HG02571 (cell line): ENCODE data around the gene TMEM19.

Experiments
- ATAC-seq: cut with Tn5 transposase; IDR thresholded peaks from one replicate; pipeline ENCODE4 v1.9.1; 2021; ENCODE audit warnings: mild to moderate bottlenecking, moderate library complexity; ENCODE audit not compliant: unreplicated experiment

The TMEM19 gene

GRCh38 chr12:71708658-71709057 is 22.8 kb downstream of the TMEM19 start:
- no peak for ATAC-seq

DNA sequence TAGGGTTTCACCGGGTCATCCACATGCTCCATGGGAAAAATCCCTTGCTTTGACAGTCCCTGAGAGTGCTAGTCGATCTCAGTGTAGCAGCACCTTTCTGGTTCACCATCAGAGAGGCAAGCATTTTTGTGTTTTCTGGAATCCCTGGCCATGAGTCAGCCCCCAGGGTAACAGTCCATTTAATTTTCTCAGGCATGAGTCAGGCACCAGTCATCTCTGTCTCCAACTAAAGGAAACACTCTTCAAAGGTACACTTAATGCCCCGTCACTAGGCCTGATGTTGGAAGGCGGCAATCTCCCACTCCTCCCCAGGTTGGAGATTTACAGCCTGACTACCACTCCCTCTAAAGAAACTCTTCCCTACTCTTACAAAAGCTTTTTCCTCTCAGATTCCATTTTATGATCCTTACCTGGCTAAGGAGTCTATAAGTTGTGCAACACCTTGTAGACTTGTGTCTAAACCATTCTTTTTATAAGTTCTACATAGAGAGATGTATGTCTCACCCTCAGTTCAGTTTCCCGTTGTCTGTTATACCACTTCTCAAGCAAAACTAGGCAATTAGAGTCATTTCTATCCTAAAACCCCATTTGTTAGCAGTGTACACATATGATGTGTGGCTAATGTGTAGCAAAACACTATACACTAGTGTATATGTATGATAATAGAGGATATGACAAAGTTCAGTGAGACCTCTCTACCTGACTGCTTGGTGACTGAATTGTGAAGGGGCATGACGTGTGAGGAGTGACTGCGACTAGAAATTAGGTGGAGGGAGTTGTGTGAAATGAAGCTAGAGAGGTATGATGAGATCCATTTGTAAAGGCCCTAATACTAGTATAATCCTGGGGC is 24.6 kb downstream of the TMEM19 start:
- ATAC-seq: no peak

DNA sequence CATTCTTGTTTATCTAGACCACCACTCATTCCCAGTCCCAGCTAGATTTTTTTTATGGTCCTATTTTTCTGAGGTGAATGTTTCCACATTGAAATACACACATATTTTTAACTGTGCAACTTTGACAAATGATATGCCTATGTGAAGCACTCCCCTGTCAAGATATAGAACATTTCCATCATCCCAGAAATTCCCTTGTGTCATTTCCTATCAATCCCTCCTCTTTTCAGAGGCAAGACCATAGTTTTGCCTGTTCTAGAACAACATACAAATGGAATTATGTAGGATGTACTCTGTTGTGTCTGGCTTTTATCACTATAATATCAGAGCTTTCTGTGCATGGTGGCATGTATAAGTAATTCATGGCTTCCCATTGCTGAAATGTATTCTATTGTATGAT is 32.7 kb downstream of the TMEM19 start:
- ATAC-seq: no peak

DNA sequence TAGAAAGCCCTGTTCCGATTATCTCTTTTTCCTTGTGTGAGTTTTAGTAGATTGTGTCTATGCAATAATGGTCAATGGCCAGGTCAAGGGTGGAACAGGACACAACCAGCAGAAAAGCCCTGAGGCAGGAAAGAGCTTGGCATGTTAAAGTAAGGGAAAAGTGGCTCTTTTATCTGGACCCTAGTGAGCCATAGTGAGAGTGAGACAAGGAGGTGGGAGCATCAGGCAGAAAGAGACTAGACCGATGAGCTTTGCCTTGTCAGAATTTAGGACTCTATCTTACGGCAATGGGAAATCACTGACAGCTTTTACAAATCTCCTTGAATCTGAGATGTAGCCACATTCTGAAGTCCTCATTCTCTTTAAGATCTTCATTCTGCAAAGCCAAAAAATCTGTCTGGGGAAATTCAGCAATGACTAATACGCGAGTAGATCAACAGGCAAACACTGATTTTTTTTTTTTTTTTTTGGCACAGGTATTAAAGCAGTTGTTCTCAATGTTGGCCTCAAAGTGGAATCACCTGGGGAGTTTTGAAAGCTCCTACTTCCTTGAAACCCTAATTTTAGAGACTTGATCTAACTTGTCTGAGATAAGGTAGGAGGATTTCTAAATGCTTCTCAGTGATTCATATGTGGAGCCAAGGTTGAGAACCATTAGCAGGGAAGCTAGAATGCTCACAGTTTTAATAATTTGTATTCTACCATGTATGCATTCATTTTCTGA is 33.9 kb downstream of the TMEM19 start:
- no peak for ATAC-seq

GRCh38 chr12:71721783-71722505 is 36.1 kb downstream of the TMEM19 start:
- no peak for ATAC-seq

DNA sequence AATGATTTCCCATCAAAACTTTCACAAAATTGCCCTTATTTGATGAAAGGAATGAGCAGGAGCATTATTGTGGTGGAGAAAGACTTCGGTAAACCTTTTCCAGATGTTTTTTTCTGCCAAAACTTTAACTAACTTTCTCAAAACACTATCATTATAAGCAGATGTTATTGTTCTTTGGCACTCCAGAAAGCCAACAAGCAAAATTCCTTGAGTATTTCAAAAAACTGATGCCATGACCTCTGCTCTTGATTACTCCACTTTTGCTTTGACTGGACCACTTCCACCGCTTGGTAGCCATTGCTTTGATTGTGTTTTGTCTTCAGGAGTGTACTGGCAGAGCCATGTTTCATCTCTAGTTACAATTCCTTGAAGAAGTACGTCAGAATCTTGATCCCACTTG is 39.1 kb downstream of the TMEM19 start:
- no peak for ATAC-seq

DNA sequence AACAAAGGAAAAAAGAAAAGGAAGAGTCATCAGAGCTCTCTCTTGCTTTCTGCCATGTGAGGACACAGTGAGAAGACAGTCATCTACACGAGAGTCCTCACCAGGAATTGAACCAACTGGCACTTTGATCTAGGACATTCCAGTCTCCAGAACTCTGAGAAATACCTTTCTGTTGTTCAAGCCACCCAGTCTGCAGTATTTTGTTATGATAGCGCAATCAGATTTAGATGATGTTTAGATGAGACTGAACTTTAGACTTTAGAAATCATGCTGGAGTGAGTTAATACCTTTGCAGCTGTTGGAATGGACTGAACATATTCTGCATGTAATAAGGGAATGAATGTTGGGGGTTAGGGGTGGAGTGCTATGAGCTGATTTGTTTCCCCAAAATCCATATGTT is 40.7 kb downstream of the TMEM19 start:
- ATAC-seq: no peak

GRCh38 chr12:71727958-71728357 is 42.1 kb downstream of the TMEM19 start:
- ATAC-seq: no peak

DNA sequence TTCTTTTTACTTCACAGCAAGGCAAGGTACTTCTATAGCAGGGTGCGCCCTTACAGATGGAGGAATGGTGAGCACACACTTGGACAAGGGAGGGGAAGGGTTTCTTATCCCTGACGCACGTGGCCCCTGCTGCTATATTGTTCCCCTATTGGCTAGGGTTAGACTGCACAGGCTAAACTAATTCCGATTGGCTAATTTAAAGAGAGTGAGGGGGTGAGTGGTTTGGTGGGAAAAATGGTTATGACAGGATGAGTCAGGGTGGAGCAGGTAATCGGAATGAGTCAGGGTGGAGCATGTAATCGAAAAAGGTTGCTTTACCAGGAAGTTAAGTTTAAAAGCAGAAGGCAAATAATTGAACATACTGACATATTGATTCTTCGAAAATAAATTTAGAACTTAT is 45.1 kb downstream of the TMEM19 start:
- ATAC-seq: no peak

DNA sequence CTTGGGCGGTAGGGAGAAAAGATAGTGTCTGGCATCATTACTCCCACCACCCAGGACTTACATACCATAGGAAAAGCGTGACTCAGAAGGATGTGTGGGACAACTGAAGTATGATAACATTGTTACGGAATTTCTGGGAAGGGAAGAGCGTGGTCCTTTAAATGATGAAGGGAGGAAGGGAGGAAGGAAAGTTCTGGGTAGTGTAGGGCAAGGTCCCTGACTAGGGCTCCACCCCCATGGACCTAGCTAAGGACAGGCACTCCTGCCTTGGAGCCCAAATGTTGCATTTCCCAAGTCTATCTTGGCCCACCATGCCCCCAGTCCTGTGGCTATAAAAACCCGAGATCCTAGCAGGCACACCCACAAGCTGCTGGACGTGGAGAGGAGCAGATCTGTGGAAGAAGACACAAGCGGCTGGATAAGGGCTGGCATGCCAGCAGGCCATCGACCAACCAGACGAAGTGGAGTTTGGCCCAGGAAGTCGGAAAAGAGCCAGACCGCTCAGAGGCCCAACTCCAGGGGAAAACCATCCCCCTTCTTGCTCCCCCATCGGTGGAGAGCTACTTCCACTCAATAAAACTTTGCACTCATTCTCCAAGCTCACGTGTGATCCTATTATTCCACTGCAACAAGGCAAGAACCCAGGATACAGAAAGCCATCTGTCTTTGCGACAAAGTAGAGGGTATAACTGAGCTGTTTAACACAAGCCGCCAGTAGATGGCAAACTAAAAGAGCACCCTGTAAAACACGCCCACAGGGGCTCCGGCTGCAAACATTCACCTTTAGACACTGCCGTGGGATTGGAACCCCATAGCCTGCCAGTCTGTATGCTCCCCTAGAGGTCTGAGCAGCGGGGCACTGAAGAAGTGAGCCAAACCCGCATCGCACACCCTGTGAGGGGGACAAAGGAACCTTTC is 45.8 kb downstream of the TMEM19 start:
- ATAC-seq: no peak

DNA sequence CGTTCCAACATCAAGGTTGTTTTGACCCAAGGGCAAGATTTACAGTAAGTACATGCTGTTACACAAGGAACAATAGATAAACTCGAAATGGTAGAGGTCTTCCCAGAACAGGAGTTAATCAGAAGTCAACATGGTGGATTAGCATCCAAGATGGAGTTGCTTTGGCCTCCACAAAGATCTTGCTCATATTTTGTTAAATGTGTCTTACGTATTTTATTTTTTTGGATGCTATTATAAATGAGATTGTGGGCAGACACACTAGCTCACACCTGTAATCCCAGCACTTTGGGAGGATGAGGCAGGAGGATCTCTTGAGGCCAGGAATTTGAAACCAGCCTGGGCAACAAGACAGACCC is 46.5 kb downstream of the TMEM19 start:
- ATAC-seq: no peak

DNA sequence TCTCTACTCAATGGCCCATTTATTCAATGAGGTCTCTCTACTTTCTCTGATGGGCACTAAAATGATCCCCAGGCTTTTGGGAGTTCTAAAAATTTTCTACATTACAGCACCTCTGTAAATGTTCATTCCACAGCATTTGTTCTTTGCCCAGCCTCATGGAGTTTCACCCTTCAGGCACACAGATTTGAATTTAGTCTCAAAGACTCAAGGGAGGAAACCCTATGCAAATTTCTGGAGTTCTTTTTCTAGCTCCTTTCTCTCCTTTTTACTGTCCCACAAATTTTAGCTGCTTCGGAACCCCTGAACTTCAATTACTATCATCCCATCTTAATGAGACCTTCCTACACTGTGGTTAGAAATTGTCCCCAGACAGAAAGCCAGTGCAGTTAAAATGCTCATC is 51.3 kb downstream of the TMEM19 start:
- ATAC-seq: no peak

- ATAC-seq: no peak
Measured at GRCh38 chr12:71742998-71743397, 57.1 kb downstream of the TMEM19 start.

- no peak for ATAC-seq
Measured at GRCh38 chr12:71744522-71745300, 58.8 kb downstream of the TMEM19 start.

GRCh38 chr12:71746974-71747611 is 61.2 kb downstream of the TMEM19 start:
- ATAC-seq: peak; percentile 90

DNA sequence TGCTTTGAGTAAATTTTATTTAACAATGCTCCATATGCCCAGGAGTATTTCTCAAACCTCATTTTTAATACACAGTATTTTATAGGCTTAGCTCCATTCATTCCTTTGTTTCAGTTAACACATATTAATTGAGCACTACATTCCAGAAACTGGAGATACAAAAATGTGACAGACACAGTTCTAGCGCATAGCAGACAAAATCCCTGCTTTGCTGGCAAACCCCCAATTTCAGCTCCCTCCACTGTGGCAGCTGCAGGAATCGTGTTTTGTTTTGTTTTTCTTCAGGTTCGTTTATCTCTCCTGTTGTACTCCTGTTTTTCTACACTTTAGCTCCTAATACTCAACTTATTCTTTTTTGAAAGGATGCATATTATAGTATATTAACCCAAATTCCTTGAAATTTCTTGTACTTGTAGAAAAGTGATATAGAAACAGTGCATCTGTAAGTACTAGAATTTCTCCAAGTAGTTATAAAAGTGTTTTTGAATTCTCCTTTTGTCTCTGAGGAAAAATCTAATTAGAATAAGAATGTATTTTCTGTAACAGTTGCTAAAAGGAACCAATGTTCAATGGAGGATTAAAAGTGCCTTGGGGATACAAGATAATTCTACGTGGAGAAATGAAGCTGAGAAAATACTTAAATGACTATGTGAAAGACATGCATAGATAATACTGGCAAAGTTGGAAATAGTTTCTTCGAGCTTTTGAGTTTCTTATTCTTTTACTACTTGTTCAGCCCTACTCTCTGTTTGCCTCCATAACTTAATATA is 62.4 kb downstream of the TMEM19 start:
- ATAC-seq: no peak

DNA sequence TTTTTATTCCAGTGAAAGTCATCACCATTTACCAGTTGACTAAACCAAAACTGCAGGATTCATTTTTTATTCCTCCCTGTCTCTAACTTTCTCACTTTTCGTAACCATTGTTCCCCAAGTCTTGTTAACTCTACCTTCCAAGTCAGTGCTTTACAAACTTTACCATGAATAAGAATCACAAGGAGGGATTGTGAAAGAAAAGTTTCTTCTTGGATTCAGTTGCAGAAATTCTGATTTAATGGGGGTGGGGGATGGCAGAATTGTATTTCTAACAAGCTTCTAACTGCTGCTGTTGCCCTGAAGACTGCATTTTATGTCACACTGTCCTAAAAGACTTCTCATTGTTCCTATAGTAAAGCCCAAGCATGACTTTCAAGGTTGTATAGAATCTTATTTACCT is 63.8 kb downstream of the TMEM19 start:
- ATAC-seq: no peak

- no peak for ATAC-seq
Measured at GRCh38 chr12:71752891-71753290, 67.0 kb downstream of the TMEM19 start.
